IMR-90 (cell line): ENCODE measurements around the gene DCHS2. TPM values are rescaled to one million over a fixed set of nuclear protein-coding genes. Genes with fewer than 3 reads are reported as not detected.

Experiments
- ATAC-seq: fragments of 200-7000 bp; cut with Tn5 transposase; 2 replicates; pipeline ENCODE4 v1.9.1; 2020; ENCODE audit warnings: low read depth, mild to moderate bottlenecking, moderate library complexity
- BruUV-seq: library from RNA; stranded (reverse); fragments of 400-500 nt; replicated peaks from 2 replicates; lab custom pipeline; 2021; lab: Mats Ljungman, UMichigan
- CTCF ChIA-PET: fragments of 300-600 bp; formaldehyde crosslinking; extraction: SDS; loops from one replicate; lab custom pipeline; 2021; ENCODE audit warnings: antibody characterized with exemption; lab: Yijun Ruan, JAX
- POLR2A ChIA-PET: fragments of 300-600 bp; sonication (Branson Sonifier 250); formaldehyde crosslinking; loops from one replicate; lab custom pipeline; 2022; ENCODE audit warnings: antibody characterized with exemption; ENCODE audit not compliant: unreplicated experiment; lab: Charles Lee
- DNase-seq: peaks from one replicate; pipeline ENCODE4 v3.0.0; 2013
- H2AFZ ChIP-seq: replicated peaks from 2 replicates; pipeline ENCODE3; 2013; ENCODE audit warnings: low read length, mild to moderate bottlenecking; ENCODE audit not compliant: poor library complexity
- H2AK5ac ChIP-seq: 2 replicates; pipeline ENCODE4 v1.6.1; 2013; ENCODE audit warnings: low read depth, low read length, inconsistent platforms
- H2AK9ac ChIP-seq: replicated peaks from 2 replicates; pipeline ENCODE3; 2013; ENCODE audit warnings: mild to moderate bottlenecking, low read depth, low read length, moderate library complexity; ENCODE audit not compliant: poor library complexity
- H2BK120ac ChIP-seq: 2 replicates; pipeline ENCODE4 v1.6.1; 2013; ENCODE audit warnings: low read depth, low read length, inconsistent platforms
- H2BK15ac ChIP-seq: 3 replicates; pipeline ENCODE4 v1.6.1; 2013; ENCODE audit warnings: low read depth, low read length, inconsistent platforms
- H2BK20ac ChIP-seq: 2 replicates; pipeline ENCODE4 v1.6.1; 2013; ENCODE audit warnings: low read depth, mild to moderate bottlenecking, inconsistent platforms, low read length, moderate library complexity
- H2BK5ac ChIP-seq: 2 replicates; pipeline ENCODE4 v1.6.1; 2013; ENCODE audit warnings: mild to moderate bottlenecking, low read depth, low read length, inconsistent platforms; ENCODE audit not compliant: poor library complexity, severe bottlenecking
- H3K14ac ChIP-seq: replicated peaks from 2 replicates; pipeline ENCODE4 v1.6.1; 2013; ENCODE audit warnings: low read depth, low read length, inconsistent platforms
- H3K18ac ChIP-seq: 2 replicates; pipeline ENCODE4 v1.6.1; 2013; ENCODE audit warnings: low read depth, low read length, control low read depth
- H3K23ac ChIP-seq: 2 replicates; pipeline ENCODE4 v1.6.1; 2013; ENCODE audit warnings: low read depth, low read length, inconsistent platforms
- H3K27ac ChIP-seq: 2 replicates; pipeline ENCODE4 v1.5.1; 2013; ENCODE audit warnings: mild to moderate bottlenecking, control low read depth, low read length; ENCODE audit not compliant: insufficient read depth
- H3K27me3 ChIP-seq: 2 replicates; pipeline ENCODE4 v1.6.1; 2013; ENCODE audit warnings: low read length; ENCODE audit not compliant: control insufficient read depth, insufficient read depth
- H3K36me3 ChIP-seq: 2 replicates; pipeline ENCODE4 v1.6.1; 2013; ENCODE audit warnings: low read length, mixed read lengths; ENCODE audit not compliant: control insufficient read depth, insufficient read depth
- H3K4ac ChIP-seq: 2 replicates; pipeline ENCODE4 v1.6.1; 2013; ENCODE audit warnings: low read depth, low read length, inconsistent platforms
- H3K4me1 ChIP-seq: 2 replicates; pipeline ENCODE4 v1.6.1; 2013; ENCODE audit warnings: low read length, mixed read lengths; ENCODE audit not compliant: control insufficient read depth, insufficient read depth
- H3K4me2 ChIP-seq: 2 replicates; pipeline ENCODE4 v1.6.1; 2013; ENCODE audit warnings: low read depth, mild to moderate bottlenecking, control low read depth, low read length, moderate library complexity
- H3K4me3 ChIP-seq: 2 replicates; pipeline ENCODE4 v1.5.1; 2013; ENCODE audit warnings: low read depth, mild to moderate bottlenecking, control low read depth, low read length, moderate library complexity; ENCODE audit not compliant: insufficient read depth
- H3K56ac ChIP-seq: 2 replicates; pipeline ENCODE4 v1.6.1; 2013; ENCODE audit warnings: low read length, inconsistent platforms; ENCODE audit not compliant: insufficient read depth; ENCODE audit errors: extremely low read depth
- H3K79me1 ChIP-seq, 2 experiments: 2 replicates each; pipeline ENCODE4 v1.6.1; 2013; ENCODE audit warnings: low read length in 2 of 2, inconsistent platforms in 1 of 2, low read depth in 1 of 2
- H3K9ac ChIP-seq: 2 replicates; pipeline ENCODE4 v1.6.1; 2013; ENCODE audit warnings: low read depth, low read length, control low read depth
- H3K9me1 ChIP-seq: 2 replicates; pipeline ENCODE4 v1.6.1; 2013; ENCODE audit warnings: low read length, inconsistent platforms; ENCODE audit not compliant: insufficient read depth
- H3K9me3 ChIP-seq: 2 replicates; pipeline ENCODE4 v1.6.1; 2013; ENCODE audit warnings: low read length; ENCODE audit not compliant: control insufficient read depth, insufficient read depth
- H4K20me1 ChIP-seq: 2 replicates; pipeline ENCODE4 v1.6.1; 2013; ENCODE audit warnings: low read length, inconsistent platforms; ENCODE audit not compliant: insufficient read depth
- H4K5ac ChIP-seq: 2 replicates; pipeline ENCODE4 v1.6.1; 2013; ENCODE audit warnings: mild to moderate bottlenecking, low read depth, low read length, control low read depth
- H4K8ac ChIP-seq, 2 experiments: 2 replicates each; pipeline ENCODE4 v1.6.1; 2013; ENCODE audit warnings: low read depth in 2 of 2, low read length in 2 of 2, control low read depth in 1 of 2, inconsistent platforms in 1 of 2
- H4K91ac ChIP-seq: 2 replicates; pipeline ENCODE4 v1.6.1; 2013; ENCODE audit warnings: low read depth, low read length, inconsistent platforms; ENCODE audit not compliant: insufficient read depth
- MAFK ChIP-seq: IDR thresholded peaks from 2 replicates; pipeline ENCODE4 v1.6.1; 2012; ENCODE audit warnings: low read depth, low read length, improper control_type of control experiment
- MAZ ChIP-seq: IDR thresholded peaks from 2 replicates; pipeline ENCODE4 v1.6.1; 2012; ENCODE audit warnings: low read depth, mild to moderate bottlenecking, low read length, improper control_type of control experiment, moderate library complexity, borderline replicate concordance
- POLR2A ChIP-seq: IDR thresholded peaks from 2 replicates; pipeline ENCODE4 v1.6.1; 2012; ENCODE audit warnings: mild to moderate bottlenecking, low read depth, low read length
- WGBS, 2 experiments: methylation state at CpG; one replicate each; pipeline versions ENCODE4 v1.1.5 to v1.1.7; 2013; ENCODE audit warnings: missing lambda C conversion rate in 2 of 2; ENCODE audit not compliant: insufficient read length in 1 of 2; ENCODE audit errors: extremely low coverage in 2 of 2; 5-methylcytosine and 5-hydroxymethylcytosine counted together
- dilution Hi-C: fragments of 300-500 bp; cut with HindIII; formaldehyde crosslinking; loops from one replicate; pipeline ENCODE4 v1.14.3; 2018; ENCODE audit warnings: low sequenced_read_pairs; ENCODE audit not compliant: unreplicated experiment
- in situ Hi-C: fragments of 300-500 bp; cut with MboI; formaldehyde crosslinking; loops from 3 replicates; pipeline ENCODE4 v1.14.3; 2019; ENCODE audit warnings: low sequenced_read_pairs, inconsistent platforms, mixed read lengths
- intact Hi-C: fragments of 100-400 bp; cut with micrococcal nuclease; formaldehyde crosslinking; loops from 2 replicates; pipeline ENCODE4 v1.10.0; 2022
- polyA plus RNA-seq, 3 experiments: library from polyadenylated mRNA; depleted of rRNA; stranded (reverse); fragments of >200 nt; gene quantifications; 2 replicates each; pipeline ENCODE4 v1.2.3, GENCODE V29; 2012; ENCODE audit warnings: low replicate concordance in 1 of 3
- total RNA-seq: library from RNA; depleted of rRNA; stranded (reverse); fragments of >200 nt; gene quantifications from 2 replicates; pipeline ENCODE4 v1.2.3, GENCODE V29; 2012

The DCHS2 gene
- total and polyA plus RNA-seq, 2 of the 4 experiments (the other 2 are of a cell fraction): not detected

- Histone ChIP-seq H3K4ac (no peak overlapping the region), H2AK5ac (no peak overlapping the region), H2BK20ac (no peak overlapping the region), H3K23ac (no peak overlapping the region), H2AFZ (no peak overlapping the region), H3K9me3 (no peaks in the 10 kb centered on the region), H4K20me1 (no peaks in the 10 kb centered on the region), H4K8ac (no peak overlapping the region), H4K91ac (no peak overlapping the region), H3K56ac (no peak overlapping the region), H2BK5ac (no peak overlapping the region), H3K9me1 (no peaks in the 10 kb centered on the region), H3K36me3 (no peaks in the 10 kb centered on the region), H3K4me3 (no peak overlapping the region), H3K79me1 (no peaks in the 10 kb centered on the region), H2BK15ac (no peak overlapping the region), H3K14ac (no peak overlapping the region), H3K18ac (no peak overlapping the region), H2BK120ac (no peak overlapping the region), H3K9ac (no peak overlapping the region), H3K27ac (no peak overlapping the region), H3K27me3 (no peaks in the 10 kb centered on the region), H4K5ac (no peak overlapping the region), H2AK9ac (no peak overlapping the region), H3K4me2 (no peak overlapping the region), H3K4me1 (no peaks in the 10 kb centered on the region)
- ChIA-PET CTCF (no interaction called here), POLR2A (no interaction called here)
- DNase-seq: no peak
- WGBS, 2 experiments: no CpG with 5 or more reads among the region's 3 CpGs
- ATAC-seq: no peak
- TF ChIP-seq MAZ: no peak
- peak; percentile 41; the same call in 1 of the 2 replicates for TF ChIP-seq MAFK
- no peak for TF ChIP-seq POLR2A
- in situ Hi-C loops: no loop called here
- intact Hi-C loops: no loop called here
- no TSS peak for BruUV-seq
- dilution Hi-C loops: no loop called here
These were observed 150.2 kb downstream of the DCHS2 start for GRCh38 chr4:154341448-154341847.
